Measurements from ENCODE around the gene RNF146. TPM values are rescaled to one million over a fixed set of nuclear protein-coding genes. Genes with fewer than 3 reads are reported as not detected.
A peak's percentile ranks its signal among the peaks of the same experiment; 100 is the strongest.
"Not testable (repeated sequence)": the region's sequence is repeated elsewhere in the genome, so short reads cannot be mapped to it uniquely, and the experiment has no call there.

Gene RNF146, protein sequence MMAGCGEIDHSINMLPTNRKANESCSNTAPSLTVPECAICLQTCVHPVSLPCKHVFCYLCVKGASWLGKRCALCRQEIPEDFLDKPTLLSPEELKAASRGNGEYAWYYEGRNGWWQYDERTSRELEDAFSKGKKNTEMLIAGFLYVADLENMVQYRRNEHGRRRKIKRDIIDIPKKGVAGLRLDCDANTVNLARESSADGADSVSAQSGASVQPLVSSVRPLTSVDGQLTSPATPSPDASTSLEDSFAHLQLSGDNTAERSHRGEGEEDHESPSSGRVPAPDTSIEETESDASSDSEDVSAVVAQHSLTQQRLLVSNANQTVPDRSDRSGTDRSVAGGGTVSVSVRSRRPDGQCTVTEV
- total RNA-seq, result 10 to 100 TPM; 14.5 to 15.8 (median 15.1) TPM

DNA sequence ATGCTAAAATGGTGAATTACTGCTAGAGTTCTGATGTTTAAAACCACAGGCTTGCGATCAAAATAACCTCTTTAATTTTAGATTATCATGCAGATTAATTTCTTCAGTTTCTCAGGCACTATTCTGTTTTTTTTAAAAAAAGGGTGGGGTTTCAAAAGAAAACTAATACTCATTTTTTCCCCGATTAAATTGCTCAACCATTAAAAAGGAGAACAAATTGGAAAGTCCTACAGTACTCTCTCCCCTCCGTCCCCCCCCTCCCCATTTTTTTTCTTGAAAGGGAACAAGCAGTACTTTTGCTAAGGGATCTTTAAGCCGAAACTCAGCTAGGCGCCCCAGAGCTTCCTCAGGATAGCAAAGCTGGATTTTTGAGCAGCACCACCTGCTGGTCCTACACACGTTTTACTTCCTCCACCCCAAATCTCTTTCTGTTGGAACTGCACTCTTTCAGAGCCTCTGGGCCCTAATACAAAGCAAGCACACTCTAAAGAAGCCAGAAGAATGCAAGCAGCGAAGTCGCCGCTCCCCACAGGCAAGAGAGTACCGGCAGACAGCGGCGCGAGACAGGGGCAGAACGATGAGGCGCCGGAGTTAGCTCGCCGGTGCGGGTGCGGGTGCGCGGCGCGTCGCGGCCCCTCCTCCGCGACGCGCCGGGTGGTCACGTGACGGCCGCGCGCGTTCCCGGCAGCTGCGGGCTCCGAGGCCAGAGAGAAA is at the start of gene RNF146:
TSS of gene RNF146 (plus strand) at position 687 of the 714 bp plus-strand sequence. CDS start 13,475 bp downstream, outside the sequence.
- Mint-ChIP-seq H3K36me3 (ENCODE audit: insufficient read depth) (peaks cover 7% of the 10 kb centered on the region), H3K9me3 (no peaks in the 10 kb centered on the region), H3K4me3 (peak within 1 kb of the TSS; percentile 99), H3K4me1 (ENCODE audit: low read depth) (peaks cover 32% of the 10 kb centered on the region), H3K27me3 (ENCODE audit: low read depth) (no peaks in the 10 kb centered on the region)
- peak; percentile 60 for DNase-seq
- ATAC-seq, result peak; percentile 80 to 82

DNA sequence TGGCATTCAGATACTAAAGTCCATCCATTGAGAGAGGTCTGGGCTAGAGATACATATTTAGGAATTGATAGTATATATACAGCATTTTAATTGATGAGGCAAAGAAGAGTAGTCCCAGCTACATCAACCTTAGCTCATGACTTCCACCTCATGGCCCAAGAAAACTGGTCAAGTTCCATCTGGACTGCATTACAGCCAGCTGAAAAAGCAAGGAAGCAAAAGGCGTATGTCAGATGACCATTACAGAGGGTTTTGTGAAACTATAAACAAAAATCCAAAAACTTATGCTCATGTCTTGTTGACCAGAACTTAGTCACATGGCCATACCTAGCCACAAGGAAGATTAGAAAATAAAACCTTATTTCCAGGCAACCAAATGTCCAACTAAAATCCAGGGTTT is 46.8 kb upstream of the RNF146 start:
- no peak overlapping the region for H3K4me3 Mint-ChIP-seq
- H3K4me1 Mint-ChIP-seq (ENCODE audit: low read depth), result no peaks in the 10 kb centered on the region
- H3K36me3 Mint-ChIP-seq (ENCODE audit: insufficient read depth), result no peaks in the 10 kb centered on the region
- ATAC-seq (no peak), DNase-seq (no peak)
- no peaks in the 10 kb centered on the region for H3K9me3 Mint-ChIP-seq
- peaks cover 10% of the 10 kb centered on the region for H3K27me3 Mint-ChIP-seq (ENCODE audit: low read depth)

DNA sequence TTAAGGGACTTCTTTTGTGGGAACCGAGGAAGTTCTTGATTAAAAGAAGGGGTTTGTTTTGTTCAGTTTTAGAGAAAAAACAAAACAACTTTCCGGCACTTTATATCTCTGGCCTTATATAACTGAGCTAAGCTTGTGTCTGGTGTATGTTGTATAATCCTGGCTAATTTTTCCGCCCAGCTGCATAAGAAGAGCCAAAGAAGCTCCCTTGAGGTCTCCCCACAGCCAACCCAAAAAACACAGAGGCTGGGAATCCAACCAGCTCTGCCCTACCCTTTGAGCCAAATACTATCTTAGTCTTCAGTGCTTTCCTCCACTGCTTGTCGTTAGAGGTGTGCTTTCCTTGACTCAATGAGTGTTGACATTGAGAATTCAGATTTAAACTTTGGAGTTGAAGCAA is 45.5 kb upstream of the RNF146 start:
- no peaks in the 10 kb centered on the region for H3K9me3 Mint-ChIP-seq
- no peak for DNase-seq
- H3K36me3 Mint-ChIP-seq (ENCODE audit: insufficient read depth), result no peaks in the 10 kb centered on the region
- no peak overlapping the region for H3K4me3 Mint-ChIP-seq
- no peaks in the 10 kb centered on the region for H3K4me1 Mint-ChIP-seq (ENCODE audit: low read depth)
- no peak for ATAC-seq
- peaks cover 10% of the 10 kb centered on the region for H3K27me3 Mint-ChIP-seq (ENCODE audit: low read depth)

DNA sequence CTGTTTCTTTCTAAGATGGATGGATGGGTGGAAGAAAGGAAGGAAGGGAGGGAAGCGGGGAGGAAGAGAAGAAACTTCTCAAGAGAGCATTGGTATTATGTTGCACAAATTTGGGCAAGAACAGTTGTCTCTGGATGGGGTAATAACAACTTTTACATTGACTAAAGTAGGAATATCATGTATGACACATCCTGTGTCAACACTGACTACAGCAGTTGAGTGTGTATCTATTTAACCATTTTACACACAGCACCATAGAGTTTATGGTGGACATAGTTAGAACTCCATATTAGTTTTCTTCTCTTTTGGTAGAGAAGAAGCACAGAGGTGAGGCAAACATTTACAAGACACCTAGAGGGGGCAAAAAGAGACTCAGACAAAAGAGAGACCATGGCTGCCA is 44.2 kb upstream of the RNF146 start:
- Mint-ChIP-seq H3K4me3 (no peak overlapping the region), H3K27me3 (ENCODE audit: low read depth) (peaks cover 11% of the 10 kb centered on the region), H3K36me3 (ENCODE audit: insufficient read depth) (no peaks in the 10 kb centered on the region), H3K9me3 (no peaks in the 10 kb centered on the region), H3K4me1 (ENCODE audit: low read depth) (no peaks in the 10 kb centered on the region)
- DNase-seq, result no peak
- no peak for ATAC-seq

DNA sequence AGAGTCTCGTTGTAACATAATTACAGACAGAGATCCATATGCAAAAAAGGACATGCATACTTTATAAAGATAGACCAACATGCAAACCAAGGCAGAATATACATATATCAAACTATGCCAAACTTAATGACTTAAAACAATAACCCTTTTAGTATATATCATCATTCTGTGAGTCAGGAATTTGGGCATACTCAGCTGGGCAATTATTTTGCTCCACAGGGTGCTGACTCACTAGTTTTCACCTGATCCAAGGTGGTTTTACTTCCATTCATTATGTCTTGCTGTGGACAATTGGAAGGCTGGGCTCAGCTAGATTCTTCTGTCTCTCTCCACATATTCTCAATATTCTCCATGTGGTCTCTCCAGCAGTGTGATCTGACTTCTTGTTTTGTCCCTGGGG is 41.2 kb upstream of the RNF146 start:
- DNase-seq (no peak), ATAC-seq (no peak)
- H3K9me3 Mint-ChIP-seq, result no peaks in the 10 kb centered on the region
- no peak overlapping the region for H3K4me3 Mint-ChIP-seq
- H3K36me3 Mint-ChIP-seq (ENCODE audit: insufficient read depth), result no peaks in the 10 kb centered on the region
- no peaks in the 10 kb centered on the region for H3K4me1 Mint-ChIP-seq (ENCODE audit: low read depth)
- H3K27me3 Mint-ChIP-seq (ENCODE audit: low read depth), result peaks cover 24% of the 10 kb centered on the region

DNA sequence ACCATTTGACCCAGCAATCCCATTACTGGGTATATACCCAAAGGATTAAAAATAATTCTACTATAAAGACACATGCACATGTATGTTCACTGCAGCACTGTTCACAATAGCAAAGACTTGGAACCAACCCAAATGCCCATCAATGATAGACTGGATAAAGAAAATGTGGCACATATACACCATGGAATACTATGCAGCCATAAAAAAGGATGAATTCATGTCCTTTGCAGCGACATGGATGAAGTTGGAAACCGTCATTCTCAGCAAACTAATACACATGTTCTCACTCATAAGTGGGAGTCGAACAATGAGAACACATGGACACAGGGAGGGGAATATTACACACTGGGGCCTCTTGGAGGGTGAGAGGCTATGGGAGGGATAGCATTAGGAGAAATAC is 32.8 kb upstream of the RNF146 start:
- not testable (repeated sequence) for H3K9me3 Mint-ChIP-seq; DNase-seq; H3K36me3 Mint-ChIP-seq (ENCODE audit: insufficient read depth); H3K4me3 Mint-ChIP-seq; ATAC-seq; H3K4me1 Mint-ChIP-seq (ENCODE audit: low read depth)
- peaks cover 21% of the 10 kb centered on the region for H3K27me3 Mint-ChIP-seq (ENCODE audit: low read depth)

DNA sequence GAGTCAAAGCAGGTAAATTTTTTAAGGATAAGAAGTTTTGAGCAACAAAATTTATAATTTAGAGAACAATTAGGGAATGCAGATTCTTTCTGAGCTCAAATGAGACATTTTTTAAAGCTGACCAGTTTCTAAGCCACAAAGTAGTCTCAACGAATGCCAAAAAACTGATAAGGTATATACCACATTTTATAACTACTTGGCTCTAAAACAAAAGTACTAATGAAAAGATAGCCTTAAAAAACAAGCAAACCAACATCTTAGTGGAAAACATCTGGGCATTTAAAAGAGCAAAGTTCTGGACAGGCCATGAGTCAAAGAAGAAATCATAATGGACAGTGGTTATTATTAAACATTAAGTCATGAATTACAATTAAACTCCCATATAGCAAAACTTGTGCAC is 23.2 kb upstream of the RNF146 start:
- no peaks in the 10 kb centered on the region for H3K4me1 Mint-ChIP-seq (ENCODE audit: low read depth)
- no peaks in the 10 kb centered on the region for H3K36me3 Mint-ChIP-seq (ENCODE audit: insufficient read depth)
- DNase-seq (no peak), ATAC-seq (no peak)
- H3K9me3 Mint-ChIP-seq, result no peaks in the 10 kb centered on the region
- H3K27me3 Mint-ChIP-seq (ENCODE audit: low read depth), result peaks cover 19% of the 10 kb centered on the region
- H3K4me3 Mint-ChIP-seq, result no peak overlapping the region

DNA sequence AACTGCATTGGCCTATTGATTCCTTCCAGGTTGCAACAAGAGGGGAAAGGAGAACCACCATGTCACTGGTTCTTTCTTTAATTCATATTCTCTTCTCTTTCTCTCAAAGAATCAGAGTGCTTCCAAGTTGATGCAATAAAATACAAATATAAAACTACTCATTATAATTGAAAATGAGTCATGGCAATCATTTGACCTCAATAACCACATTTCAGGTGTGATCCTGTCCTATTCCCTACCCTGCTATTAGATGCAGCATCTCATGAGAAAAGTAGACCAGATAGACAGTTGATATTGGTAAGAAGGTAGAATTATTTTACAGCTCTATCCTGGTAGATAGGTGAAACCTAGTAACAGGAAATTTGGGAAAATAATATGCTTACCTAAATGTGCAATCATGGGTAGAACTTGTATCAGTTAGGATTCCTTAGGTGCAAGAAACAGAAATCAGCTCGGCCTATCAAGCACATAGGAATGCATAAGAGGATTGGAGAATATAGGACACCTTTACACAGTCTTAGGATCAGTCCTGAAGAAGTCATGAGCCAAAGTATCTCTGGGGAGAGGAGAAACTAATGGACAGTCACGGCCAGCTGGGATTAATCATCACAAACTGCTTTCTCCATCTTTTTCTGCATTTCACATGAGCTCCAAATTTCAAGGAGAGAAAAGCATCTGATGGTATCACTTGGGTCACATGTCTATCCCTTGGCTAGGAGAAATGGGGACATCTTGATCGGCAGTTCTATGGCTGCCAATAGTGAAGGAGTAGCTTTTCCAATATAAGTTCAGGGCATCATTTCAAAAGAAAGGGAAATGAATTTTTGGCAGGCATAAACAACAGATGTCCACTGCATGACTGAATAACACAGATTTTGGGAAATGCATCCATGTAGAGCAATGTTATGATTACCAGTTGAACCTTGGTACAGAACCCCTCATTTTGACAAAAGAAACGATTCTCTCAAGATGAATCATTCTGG is 19.3 kb upstream of the RNF146 start:
- Mint-ChIP-seq H3K36me3 (ENCODE audit: insufficient read depth) (no peaks in the 10 kb centered on the region), H3K4me1 (ENCODE audit: low read depth) (no peaks in the 10 kb centered on the region), H3K27me3 (ENCODE audit: low read depth) (peaks cover 8% of the 10 kb centered on the region), H3K9me3 (no peaks in the 10 kb centered on the region), H3K4me3 (no peak overlapping the region)
- ATAC-seq (no peak), DNase-seq (no peak)

DNA sequence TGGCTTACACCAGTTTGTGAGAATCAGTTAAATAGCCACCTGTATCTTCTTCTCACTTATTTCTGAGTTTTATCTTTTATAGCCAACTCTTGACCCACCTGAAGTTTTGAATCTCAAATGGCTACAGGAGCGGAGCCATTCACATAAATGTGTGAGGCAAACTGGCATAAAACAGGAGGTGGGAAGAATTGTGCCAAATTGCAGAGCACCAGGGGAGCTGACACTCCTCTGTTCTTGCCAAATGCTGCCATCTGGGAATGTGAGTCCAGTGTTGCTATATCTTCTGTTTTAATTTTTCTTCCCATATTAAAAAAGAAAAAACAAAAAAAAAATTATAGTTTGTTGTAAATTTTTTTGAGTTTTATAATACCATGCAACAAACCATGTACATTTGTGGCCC is 17.0 kb upstream of the RNF146 start:
- no peaks in the 10 kb centered on the region for H3K36me3 Mint-ChIP-seq (ENCODE audit: insufficient read depth)
- no peak for ATAC-seq
- no peak overlapping the region for H3K4me3 Mint-ChIP-seq
- peaks cover 8% of the 10 kb centered on the region for H3K27me3 Mint-ChIP-seq (ENCODE audit: low read depth)
- H3K4me1 Mint-ChIP-seq (ENCODE audit: low read depth), result no peaks in the 10 kb centered on the region
- no peak for DNase-seq
- H3K9me3 Mint-ChIP-seq, result no peaks in the 10 kb centered on the region

DNA sequence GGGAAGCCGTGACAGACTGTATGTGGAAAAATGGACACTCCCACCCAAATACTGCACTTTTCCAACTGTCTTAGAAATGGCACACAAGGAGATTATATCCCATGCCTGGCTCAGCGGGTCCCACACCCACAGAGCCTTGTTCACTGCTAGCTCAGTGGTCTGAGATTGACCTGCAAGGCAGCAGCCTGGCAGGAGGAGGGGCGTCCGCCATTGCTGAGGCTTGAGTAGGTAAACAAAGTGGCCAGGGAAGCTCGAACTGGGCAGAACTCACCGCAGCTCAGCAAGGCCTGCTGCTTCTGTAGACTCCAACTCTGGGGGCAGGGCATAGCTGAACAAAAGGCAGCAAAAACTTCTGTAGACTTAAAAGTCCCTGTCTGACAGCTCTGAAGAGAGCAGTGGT is 11.4 kb upstream of the RNF146 start:
- Mint-ChIP-seq H3K4me3 (no peak overlapping the region), H3K36me3 (ENCODE audit: insufficient read depth) (no peaks in the 10 kb centered on the region), H3K4me1 (ENCODE audit: low read depth) (no peaks in the 10 kb centered on the region), H3K9me3 (no peaks in the 10 kb centered on the region), H3K27me3 (ENCODE audit: low read depth) (peaks cover 11% of the 10 kb centered on the region)
- DNase-seq (no peak), ATAC-seq (no peak)

DNA sequence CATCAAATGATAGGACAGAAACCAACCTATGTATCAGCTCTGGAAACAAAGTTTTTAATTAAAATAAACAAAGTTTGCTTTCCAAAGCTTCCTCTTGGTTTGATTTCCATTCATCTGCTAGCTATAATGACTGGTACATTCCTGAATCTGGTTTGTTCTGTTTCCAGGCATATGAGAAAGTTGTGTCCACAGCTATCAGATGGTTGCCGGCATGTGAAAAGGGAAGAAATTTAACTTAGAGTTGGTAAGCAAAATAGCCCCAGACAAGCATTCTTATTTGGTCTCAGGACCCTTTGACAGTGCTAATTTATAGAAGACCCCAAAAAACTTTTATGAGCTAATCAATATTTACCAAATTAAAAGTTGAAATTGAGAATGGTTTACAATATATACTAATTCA is 3.8 kb upstream of the RNF146 start:
- DNase-seq, result no peak
- H3K4me3 Mint-ChIP-seq, result no peak overlapping the region
- peaks cover 3% of the 10 kb centered on the region for H3K36me3 Mint-ChIP-seq (ENCODE audit: insufficient read depth)
- ATAC-seq, result no peak
- H3K9me3 Mint-ChIP-seq, result no peaks in the 10 kb centered on the region
- peaks cover 9% of the 10 kb centered on the region for H3K4me1 Mint-ChIP-seq (ENCODE audit: low read depth)
- H3K27me3 Mint-ChIP-seq (ENCODE audit: low read depth), result peaks cover 7% of the 10 kb centered on the region

DNA sequence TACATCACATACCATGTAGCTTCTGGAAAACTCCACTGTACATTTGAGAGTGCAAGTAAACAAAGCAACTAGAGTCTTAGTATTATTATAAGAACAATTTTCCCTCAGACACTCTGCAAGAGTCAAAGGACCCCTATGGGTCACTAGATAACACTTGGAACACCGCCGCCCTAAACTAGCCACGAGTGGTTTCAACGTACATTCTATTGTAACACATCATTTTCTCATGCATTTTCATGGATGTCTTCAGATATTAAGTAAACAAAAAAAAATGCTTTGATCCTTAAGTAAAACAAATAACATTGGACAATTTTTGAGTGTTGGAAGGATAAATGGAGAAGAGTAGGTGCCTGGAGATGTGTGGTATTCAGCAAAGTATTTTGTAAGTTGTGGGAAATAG is 3.2 kb upstream of the RNF146 start:
- H3K36me3 Mint-ChIP-seq (ENCODE audit: insufficient read depth), result peaks cover 3% of the 10 kb centered on the region
- H3K9me3 Mint-ChIP-seq, result no peaks in the 10 kb centered on the region
- H3K4me3 Mint-ChIP-seq, result no peak overlapping the region
- H3K27me3 Mint-ChIP-seq (ENCODE audit: low read depth), result peaks cover 7% of the 10 kb centered on the region
- ATAC-seq, result no peak
- no peak for DNase-seq
- H3K4me1 Mint-ChIP-seq (ENCODE audit: low read depth), result peaks cover 15% of the 10 kb centered on the region

DNA sequence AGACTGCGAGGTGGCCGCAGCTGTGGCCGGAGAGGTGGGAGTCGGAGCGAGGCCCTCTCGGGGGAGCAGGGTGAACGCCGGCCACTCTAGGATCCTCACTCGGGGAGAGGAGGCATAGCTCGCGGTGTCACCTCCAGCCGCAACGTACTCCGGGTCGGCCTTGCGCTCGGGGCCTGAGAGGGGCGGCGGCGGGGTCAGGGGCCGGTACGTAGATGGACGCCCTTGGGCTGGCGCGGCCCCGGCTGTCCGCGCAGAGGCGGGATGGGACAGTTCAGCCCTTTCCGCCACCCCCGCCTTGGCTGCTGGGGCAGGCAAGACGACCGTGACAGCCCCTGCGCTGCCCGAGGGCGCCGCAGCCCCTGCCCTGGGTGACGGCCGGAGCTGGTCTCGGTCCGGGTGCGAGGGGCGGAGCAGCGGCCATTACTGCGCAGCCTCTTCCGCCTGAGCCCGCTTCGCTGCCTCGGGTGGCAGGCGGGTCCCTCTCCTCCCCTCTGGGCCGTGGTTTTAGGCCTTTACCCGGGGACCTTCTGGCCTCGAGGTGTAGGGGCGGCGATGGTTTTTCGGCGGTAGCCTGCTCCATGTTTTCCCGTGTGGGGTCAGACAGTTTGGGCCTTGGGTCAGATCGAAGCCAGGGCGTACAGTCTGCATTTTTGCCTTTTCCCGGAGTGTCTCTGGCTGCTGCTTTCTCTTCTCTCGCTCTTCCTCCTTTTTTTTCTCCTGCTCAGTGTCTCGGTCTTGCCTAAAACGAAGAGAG is 405 bp downstream of the RNF146 start:
- peaks cover 7% of the 10 kb centered on the region for H3K36me3 Mint-ChIP-seq (ENCODE audit: insufficient read depth)
- peaks cover 34% of the 10 kb centered on the region for H3K4me1 Mint-ChIP-seq (ENCODE audit: low read depth)
- no peaks in the 10 kb centered on the region for H3K27me3 Mint-ChIP-seq (ENCODE audit: low read depth)
- ATAC-seq, result peak; percentile 77 to 84
- peak overlapping the region; percentile 99 for H3K4me3 Mint-ChIP-seq
- peak; percentile 29 for DNase-seq
- H3K9me3 Mint-ChIP-seq, result no peaks in the 10 kb centered on the region
